ENCODE results near the gene PLOD1.
"Not testable (repeated sequence)": the region's sequence is repeated elsewhere in the genome, so short reads cannot be mapped to it uniquely, and the experiment has no call there.

- TF ChIP-seq POLR2A, CTCF (IDR thresholded peaks at IDR 0.05): not testable (repeated sequence)
These were observed 1.2 kb downstream of the PLOD1 start for GRCh38 chr1:11935733-11936132.
